ENCODE results near the gene PDE5A. TPM values are rescaled to one million over a fixed set of nuclear protein-coding genes. Genes with fewer than 3 reads are reported as not detected.

Gene PDE5A
- total RNA-seq = 0.98 and 1.1 TPM in 2 replicates

DNA sequence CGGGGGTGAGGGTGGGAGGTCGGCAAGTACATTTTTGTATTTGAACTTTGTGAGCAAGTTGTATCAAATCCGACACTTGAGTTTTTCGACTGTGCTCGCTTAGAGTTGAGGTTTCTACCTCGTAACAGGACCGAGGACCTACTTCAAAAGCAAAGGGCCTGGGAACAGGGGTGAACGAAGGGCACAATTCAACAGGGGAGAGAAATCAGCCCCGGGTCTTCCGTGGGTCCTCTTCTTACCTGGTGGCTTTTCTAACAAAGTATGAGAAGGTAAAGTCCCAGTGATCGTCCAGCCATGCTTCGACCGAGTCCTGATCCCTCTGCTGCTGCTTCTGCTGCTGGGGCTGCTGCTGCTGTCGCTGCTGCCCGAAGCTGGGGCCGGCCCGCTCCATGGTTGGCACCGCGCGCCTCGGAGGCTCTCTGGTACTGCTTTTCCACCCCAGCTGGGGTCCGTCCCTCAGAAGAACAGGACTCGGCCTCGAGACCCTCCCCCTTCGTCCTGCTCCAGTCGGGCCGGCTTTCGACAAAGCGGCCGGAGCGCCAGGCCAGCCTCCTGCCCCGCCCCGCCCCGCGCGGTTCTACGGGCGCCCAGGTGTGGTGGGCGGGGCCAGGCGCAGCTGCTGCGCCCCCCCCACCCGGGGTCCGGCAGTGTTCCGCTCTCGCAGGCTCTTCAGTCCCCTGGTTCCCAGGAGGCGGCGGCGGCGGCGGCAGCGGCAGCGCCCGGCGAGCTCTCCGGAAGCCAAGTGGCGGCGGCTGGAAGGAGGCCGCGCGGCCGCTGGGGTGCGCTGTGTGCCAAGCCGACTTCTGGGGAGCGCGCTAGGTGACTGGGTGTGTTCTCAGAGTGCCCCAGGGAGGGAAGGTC is at the start of gene PDE5A:
TSS of gene PDE5A (minus strand) at position 524 of the 861 bp plus-strand sequence. CDS start at position 391, 133 bp downstream.

Data from mammary microvascular endothelial cell (primary cell).